Measurements from ENCODE around the gene AHCYL2.

DNA sequence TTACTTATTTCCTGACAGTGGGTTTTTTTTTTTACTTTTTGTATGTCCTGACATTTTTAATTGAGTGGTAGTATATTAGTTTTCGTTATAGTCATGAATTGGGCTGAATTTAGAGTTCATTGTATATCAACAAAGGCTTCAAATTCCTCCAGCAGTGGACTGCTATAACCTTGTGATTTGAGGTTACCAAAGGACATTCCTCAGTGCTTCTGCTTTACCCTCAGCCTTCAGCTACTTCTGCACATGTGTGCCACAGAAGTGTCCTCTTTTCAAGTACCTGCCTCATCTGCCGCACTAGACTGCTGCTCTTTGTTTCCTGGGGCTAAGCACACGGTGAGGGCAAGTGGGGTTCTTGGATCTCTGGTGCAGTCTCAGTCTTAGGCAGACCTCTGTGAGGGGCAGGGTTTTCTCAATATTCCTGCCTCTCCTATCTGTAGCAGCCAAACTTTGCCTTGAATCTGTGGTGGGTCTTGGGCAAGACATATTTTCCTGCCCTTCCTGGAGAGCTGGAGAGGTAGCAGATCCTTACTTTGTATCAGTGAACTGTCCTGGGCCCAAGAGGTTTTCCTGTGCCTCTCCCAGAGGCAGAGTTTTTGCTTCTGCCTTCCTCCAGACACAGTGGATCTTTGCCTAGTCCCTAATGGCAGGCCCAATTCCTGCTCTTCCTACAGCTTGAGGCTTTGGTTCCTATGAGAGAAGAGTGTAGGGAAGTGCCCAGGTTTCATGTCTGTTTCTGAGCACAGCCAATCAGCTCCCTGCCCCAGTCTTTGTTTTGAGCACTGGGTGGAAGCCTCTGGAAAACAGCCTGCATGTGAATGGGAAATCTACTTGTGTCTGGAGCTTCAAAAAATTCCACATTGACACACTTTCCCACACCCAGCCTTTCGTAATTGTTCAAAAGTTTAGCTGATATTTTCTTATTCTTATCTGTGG lies 170.4 kb downstream of the AHCYL2 start:
- TF ChIP-seq, protein P1, sequence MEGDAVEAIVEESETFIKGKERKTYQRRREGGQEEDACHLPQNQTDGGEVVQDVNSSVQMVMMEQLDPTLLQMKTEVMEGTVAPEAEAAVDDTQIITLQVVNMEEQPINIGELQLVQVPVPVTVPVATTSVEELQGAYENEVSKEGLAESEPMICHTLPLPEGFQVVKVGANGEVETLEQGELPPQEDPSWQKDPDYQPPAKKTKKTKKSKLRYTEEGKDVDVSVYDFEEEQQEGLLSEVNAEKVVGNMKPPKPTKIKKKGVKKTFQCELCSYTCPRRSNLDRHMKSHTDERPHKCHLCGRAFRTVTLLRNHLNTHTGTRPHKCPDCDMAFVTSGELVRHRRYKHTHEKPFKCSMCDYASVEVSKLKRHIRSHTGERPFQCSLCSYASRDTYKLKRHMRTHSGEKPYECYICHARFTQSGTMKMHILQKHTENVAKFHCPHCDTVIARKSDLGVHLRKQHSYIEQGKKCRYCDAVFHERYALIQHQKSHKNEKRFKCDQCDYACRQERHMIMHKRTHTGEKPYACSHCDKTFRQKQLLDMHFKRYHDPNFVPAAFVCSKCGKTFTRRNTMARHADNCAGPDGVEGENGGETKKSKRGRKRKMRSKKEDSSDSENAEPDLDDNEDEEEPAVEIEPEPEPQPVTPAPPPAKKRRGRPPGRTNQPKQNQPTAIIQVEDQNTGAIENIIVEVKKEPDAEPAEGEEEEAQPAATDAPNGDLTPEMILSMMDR (IDR thresholded peaks at IDR 0.05; ENCODE audit: insufficient read depth, low read depth, low read length): no peak
- TF ChIP-seq EZH2 (IDR thresholded peaks at IDR 0.05; ENCODE audit: insufficient read depth, low read length): no peak

All from astrocyte (in vitro differentiated cells and primary cell).